Measurements from ENCODE around the gene PFKFB3. TPM values are rescaled to one million over a fixed set of nuclear protein-coding genes. Genes with fewer than 3 reads are reported as not detected.

Gene PFKFB3
- total RNA-seq, 1 donor from 2014 or later = 54.9 TPM

GRCh38 chr10:6255548-6256061, 52.9 kb downstream of the PFKFB3 start:
- TF ChIP-seq, protein P1, sequence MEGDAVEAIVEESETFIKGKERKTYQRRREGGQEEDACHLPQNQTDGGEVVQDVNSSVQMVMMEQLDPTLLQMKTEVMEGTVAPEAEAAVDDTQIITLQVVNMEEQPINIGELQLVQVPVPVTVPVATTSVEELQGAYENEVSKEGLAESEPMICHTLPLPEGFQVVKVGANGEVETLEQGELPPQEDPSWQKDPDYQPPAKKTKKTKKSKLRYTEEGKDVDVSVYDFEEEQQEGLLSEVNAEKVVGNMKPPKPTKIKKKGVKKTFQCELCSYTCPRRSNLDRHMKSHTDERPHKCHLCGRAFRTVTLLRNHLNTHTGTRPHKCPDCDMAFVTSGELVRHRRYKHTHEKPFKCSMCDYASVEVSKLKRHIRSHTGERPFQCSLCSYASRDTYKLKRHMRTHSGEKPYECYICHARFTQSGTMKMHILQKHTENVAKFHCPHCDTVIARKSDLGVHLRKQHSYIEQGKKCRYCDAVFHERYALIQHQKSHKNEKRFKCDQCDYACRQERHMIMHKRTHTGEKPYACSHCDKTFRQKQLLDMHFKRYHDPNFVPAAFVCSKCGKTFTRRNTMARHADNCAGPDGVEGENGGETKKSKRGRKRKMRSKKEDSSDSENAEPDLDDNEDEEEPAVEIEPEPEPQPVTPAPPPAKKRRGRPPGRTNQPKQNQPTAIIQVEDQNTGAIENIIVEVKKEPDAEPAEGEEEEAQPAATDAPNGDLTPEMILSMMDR (conservative IDR thresholded peaks at IDR 0.05; ENCODE audit: low read depth, low read length) = no peak
- no peak for DNase-seq (ENCODE audit: low read depth)
- H3K4me3 ChIP-seq (ENCODE audit: low read depth, low read length) = no peak overlapping the region

DNA sequence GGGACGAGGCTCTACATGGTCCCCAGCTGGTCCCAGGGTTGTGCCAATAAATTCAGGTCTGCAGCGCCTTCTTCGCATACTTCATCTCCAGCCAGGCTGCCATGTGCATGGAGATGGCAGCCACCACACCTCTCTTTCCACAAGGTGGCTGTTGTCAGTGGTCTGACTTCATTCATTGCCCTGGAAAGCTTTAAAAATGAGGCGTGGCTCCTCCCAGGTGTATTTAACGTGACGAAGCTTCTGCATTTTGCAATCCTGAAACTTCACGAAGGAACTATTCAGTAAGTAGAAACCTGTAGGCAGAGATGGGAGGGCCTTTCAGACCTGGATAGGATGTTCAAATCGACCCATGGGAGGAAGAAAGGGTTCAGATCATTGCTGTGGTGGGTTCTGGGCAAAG, 53.7 kb downstream of the PFKFB3 start:
- TF ChIP-seq, protein P1 (conservative IDR thresholded peaks at IDR 0.05; ENCODE audit: low read depth, low read length) = no peak
- DNase-seq (ENCODE audit: low read depth) = no peak

GRCh38 chr10:6259153-6259552, 56.4 kb downstream of the PFKFB3 start:
- TF ChIP-seq, protein P1 (conservative IDR thresholded peaks at IDR 0.05; ENCODE audit: low read depth, low read length) = no peak
- DNase-seq (ENCODE audit: low read depth) = no peak
- H3K4me3 ChIP-seq (ENCODE audit: low read depth, low read length) = no peak overlapping the region

More for the DNA sequence above, 53.7 kb downstream of the PFKFB3 start:
- H3K4me3 ChIP-seq (ENCODE audit: low read depth, low read length) = no peak overlapping the region

DNA sequence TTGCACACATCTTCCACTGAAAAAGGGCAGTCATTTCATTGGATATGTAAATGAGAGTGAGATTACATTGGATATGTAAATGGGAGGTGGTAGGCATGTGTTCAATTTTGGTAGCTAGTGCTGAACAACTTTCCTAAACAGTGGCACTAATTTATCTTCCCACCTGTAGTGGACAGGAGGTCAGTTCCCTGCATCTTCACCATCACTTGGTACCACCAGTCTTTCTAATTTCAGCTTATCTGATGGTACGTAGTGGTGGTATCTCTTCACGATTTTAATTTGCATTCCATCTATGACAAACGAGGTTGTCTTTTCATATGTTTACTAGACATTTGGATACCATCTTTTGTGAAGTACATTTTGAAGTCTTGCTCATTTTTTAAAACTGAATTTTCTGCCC, 58.1 kb downstream of the PFKFB3 start:
- no peak for DNase-seq (ENCODE audit: low read depth)
- no peak overlapping the region for H3K4me3 ChIP-seq (ENCODE audit: low read depth, low read length)
- TF ChIP-seq, protein P1 (conservative IDR thresholded peaks at IDR 0.05; ENCODE audit: low read depth, low read length) = no peak

- TF ChIP-seq, protein P1 (conservative IDR thresholded peaks at IDR 0.05; ENCODE audit: low read depth, low read length) = no peak
- DNase-seq (ENCODE audit: low read depth) = no peak
- H3K4me3 ChIP-seq (ENCODE audit: low read depth, low read length) = no peak overlapping the region
Observed at GRCh38 chr10:6267941-6268340, 65.2 kb downstream of the PFKFB3 start.

DNA sequence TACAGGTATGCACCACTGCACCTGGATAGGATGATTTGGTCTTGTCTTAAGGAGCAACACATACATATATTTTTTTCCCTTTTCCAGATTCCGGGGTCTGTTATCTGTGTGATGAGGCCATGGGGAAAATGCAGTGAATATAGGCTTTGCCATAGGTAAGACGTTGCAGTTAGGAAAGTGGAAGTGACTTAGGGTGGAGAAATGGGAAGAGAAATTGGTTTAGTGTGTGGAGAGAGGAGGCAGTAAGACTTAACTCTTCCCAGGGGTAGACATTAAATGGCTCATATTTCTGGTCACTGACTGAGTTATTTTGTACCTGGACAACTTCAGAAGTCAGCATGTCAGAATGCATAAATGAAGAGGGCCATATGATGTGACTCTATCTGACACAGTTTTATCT, 66.7 kb downstream of the PFKFB3 start:
- no peak for DNase-seq (ENCODE audit: low read depth)
- TF ChIP-seq, protein P1 (conservative IDR thresholded peaks at IDR 0.05; ENCODE audit: low read depth, low read length) = no peak
- H3K4me3 ChIP-seq (ENCODE audit: low read depth, low read length) = no peak overlapping the region
